Uterus (tissue), 2 donors: Measurements from ENCODE around the gene CCDC85A.

Experiments used
- CTCF ChIP-seq, 4 experiments: fragments of 200-600 bp in 2 of 4; fragments of 450-650 bp in 2 of 4; sonication (generic) in 2 of 4; IDR thresholded peaks; one replicate each; pipeline ENCODE4 v1.5.1; 2016 to 2019; ENCODE audit warnings: antibody characterized with exemption in 4 of 4, mild to moderate bottlenecking in 2 of 4, moderate library complexity in 1 of 4
- POLR2A ChIP-seq, 2 donors: fragments of 450-650 bp; IDR thresholded peaks; one replicate each; pipeline ENCODE4 v1.6.1; 2016; ENCODE audit warnings: antibody characterized with exemption in 2 of 2, mild to moderate bottlenecking in 1 of 2, moderate library complexity in 1 of 2

DNA sequence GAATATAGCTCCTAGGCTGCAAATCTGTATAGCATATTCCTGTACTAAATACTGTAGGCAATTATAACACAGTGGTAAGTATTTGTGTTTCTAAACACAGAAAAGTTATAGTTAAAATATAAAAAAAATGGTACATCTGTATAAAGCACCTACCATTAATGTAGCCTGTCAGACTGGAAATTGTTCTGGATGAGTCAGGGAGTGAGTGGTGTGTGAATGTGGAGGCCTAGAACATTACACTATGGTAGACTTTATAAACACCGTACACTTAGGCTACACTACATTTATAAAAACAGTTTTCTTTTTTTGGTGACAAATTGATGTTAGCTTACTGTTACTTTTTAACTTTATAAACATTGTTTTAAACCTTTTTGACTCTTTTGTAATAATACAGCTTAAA is 226.3 kb downstream of the CCDC85A start:
- no peak for TF ChIP-seq POLR2A (IDR thresholded peaks at IDR 0.05)
- no peak for TF ChIP-seq CTCF (IDR thresholded peaks at IDR 0.05)
